Measurements from ENCODE around the gene MAP1LC3B.

GRCh38 chr16:87453326-87453725 is 61.2 kb downstream of the MAP1LC3B start:
- TF ChIP-seq PATZ1 (CRISPR knock-in tag; IDR thresholded peaks at IDR 0.05; ENCODE audit: borderline replicate concordance) (no peak), CREB5 (CRISPR knock-in tag; IDR thresholded peaks at IDR 0.05; ENCODE audit: low read depth) (no peak), ESRRG (CRISPR knock-in tag; IDR thresholded peaks at IDR 0.05) (no peak), TCF4 (CRISPR knock-in tag; IDR thresholded peaks at IDR 0.05; ENCODE audit: borderline replicate concordance) (no peak), ISL1 (CRISPR knock-in tag; IDR thresholded peaks at IDR 0.05) (no peak), CSRNP3 (CRISPR knock-in tag; IDR thresholded peaks at IDR 0.05) (no peak), ZC3H10 (CRISPR knock-in tag; IDR thresholded peaks at IDR 0.05) (no peak), OSR1 (CRISPR knock-in tag; IDR thresholded peaks at IDR 0.05) (no peak), ARNTL (CRISPR knock-in tag; IDR thresholded peaks at IDR 0.05; ENCODE audit: borderline replicate concordance, low read depth) (no peak), POU6F1 (CRISPR knock-in tag; IDR thresholded peaks at IDR 0.05; ENCODE audit: borderline replicate concordance, low read depth) (no peak), SNAI2 (CRISPR knock-in tag; IDR thresholded peaks at IDR 0.05) (no peak), ZFP3 (CRISPR knock-in tag; IDR thresholded peaks at IDR 0.05) (no peak)

All from SK-N-SH treated with all-trans-retinoic acid at 6 μM for 48 hours (cell line).